NT2/D1 (cell line): ENCODE results near the gene WSB2.
A peak's percentile ranks its signal among the peaks of the same experiment; 100 is the strongest.

Experiments
- DNase-seq: peaks from one replicate; pipeline ENCODE4 v3.0.0-alpha.2; 2011; ENCODE audit warnings: low read depth, low spot score
- H3K27me3 ChIP-seq: 2 replicates; pipeline ENCODE4 v1.6.0; 2011; ENCODE audit warnings: mild to moderate bottlenecking; ENCODE audit not compliant: insufficient read length, insufficient read depth
- H3K36me3 ChIP-seq: 2 replicates; pipeline ENCODE4 v1.6.1; 2011; ENCODE audit warnings: mild to moderate bottlenecking, low read length, mixed read lengths; ENCODE audit not compliant: insufficient read depth, insufficient read length
- H3K4me1 ChIP-seq: 2 replicates; pipeline ENCODE4 v1.5.1; 2011; ENCODE audit not compliant: insufficient read depth, insufficient read length
- H3K4me3 ChIP-seq: 2 replicates; pipeline ENCODE4 v1.5.1; 2011; ENCODE audit warnings: low read depth; ENCODE audit not compliant: insufficient read length
- H3K9ac ChIP-seq: 2 replicates; pipeline ENCODE4 v1.6.0; 2011; ENCODE audit warnings: low read depth; ENCODE audit not compliant: insufficient read length
- H3K9me3 ChIP-seq: 2 replicates; pipeline ENCODE4 v1.5.1; 2011; ENCODE audit warnings: mild to moderate bottlenecking, low read length; ENCODE audit not compliant: insufficient read depth
- SUZ12 ChIP-seq: IDR thresholded peaks from 2 replicates; pipeline ENCODE4 v1.6.1; 2011; ENCODE audit not compliant: insufficient read length, insufficient read depth; ENCODE audit errors: extremely low read depth
- YY1 ChIP-seq: IDR thresholded peaks from 2 replicates; pipeline ENCODE4 v1.6.1; 2011; ENCODE audit not compliant: insufficient read length, insufficient read depth
- ZNF274 ChIP-seq: IDR thresholded peaks from 2 replicates; pipeline ENCODE4 v1.6.1; 2011; ENCODE audit warnings: mild to moderate bottlenecking, low read depth, low read length

Gene WSB2

GRCh38 chr12:118061011-118061872 lies at the start of gene WSB2:
WSB2 (minus strand) TSS chr12:118061179; CDS start chr12:118061048, 131 bp downstream.
- H3K4me3 ChIP-seq, result peak within 1 kb of the TSS; percentile 89
- TF ChIP-seq SUZ12 (no peak), YY1 (no peak), ZNF274 (no peak)
- H3K27me3 ChIP-seq, result no peaks in the 10 kb centered on the region
- H3K36me3 ChIP-seq, result peaks cover 5% of the 10 kb centered on the region
- no peaks in the 10 kb centered on the region for H3K4me1 ChIP-seq
- H3K9me3 ChIP-seq, result no peaks in the 10 kb centered on the region
- H3K9ac ChIP-seq, result peak within 1 kb of the TSS; percentile 97
- no peak for DNase-seq

- no peaks in the 10 kb centered on the region for H3K9me3 ChIP-seq
- DNase-seq, result no peak
- no peak overlapping the region for H3K4me3 ChIP-seq
- peaks cover 5% of the 10 kb centered on the region for H3K4me1 ChIP-seq
- TF ChIP-seq YY1 (no peak), SUZ12 (no peak), ZNF274 (no peak)
- H3K27me3 ChIP-seq, result no peaks in the 10 kb centered on the region
- no peaks in the 10 kb centered on the region for H3K36me3 ChIP-seq
- no peak overlapping the region for H3K9ac ChIP-seq
Measured at GRCh38 chr12:118109088-118109487, 48.1 kb upstream of the WSB2 start.

DNA sequence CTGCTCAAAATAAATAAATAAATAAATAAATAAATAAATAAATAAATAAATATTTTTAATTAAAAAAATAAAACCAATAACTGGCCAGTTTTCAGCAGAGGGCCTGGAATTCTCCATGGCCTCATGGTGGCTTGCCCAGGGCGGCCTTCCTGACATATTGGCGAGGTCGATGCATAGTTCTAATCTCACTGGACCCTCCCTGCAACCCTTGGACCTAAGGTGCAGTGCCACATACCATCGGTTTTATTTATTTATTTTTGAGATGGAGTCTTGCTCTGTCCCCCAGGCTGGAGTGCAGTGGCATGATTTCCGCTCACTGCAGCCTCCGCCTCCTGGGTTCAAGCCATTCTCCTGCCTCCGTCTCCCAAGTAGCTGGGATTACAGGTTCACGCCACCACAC lies 46.7 kb upstream of the WSB2 start:
- H3K4me1 ChIP-seq, result peaks cover 5% of the 10 kb centered on the region

DNA sequence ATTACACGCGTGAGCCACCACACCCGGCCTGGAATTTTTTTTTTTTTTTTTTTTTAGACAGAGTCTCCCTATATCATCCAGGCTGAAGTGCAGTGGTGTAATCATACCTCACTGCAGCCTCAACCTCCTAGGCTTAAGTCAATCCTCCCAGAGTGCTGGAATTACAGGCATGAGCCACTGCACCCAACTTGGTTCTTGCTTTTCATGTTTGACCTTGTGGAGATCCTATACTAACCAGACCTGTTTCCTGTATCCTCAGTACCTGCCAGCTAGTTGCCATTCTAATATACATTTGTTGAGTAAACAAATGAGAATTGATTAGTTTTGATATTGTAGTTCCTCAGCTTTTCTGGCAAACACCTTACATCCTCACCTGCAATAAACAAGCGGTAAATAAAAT lies 46.0 kb upstream of the WSB2 start:
- H3K9ac ChIP-seq, result no peak overlapping the region

More for the DNA sequence above, 46.7 kb upstream of the WSB2 start:
- Histone ChIP-seq H3K27me3 (no peaks in the 10 kb centered on the region), H3K9ac (no peak overlapping the region), H3K9me3 (no peaks in the 10 kb centered on the region), H3K4me3 (no peak overlapping the region), H3K36me3 (no peaks in the 10 kb centered on the region)
- DNase-seq, result no peak
- no peak for TF ChIP-seq SUZ12
- TF ChIP-seq YY1, result no peak
- TF ChIP-seq ZNF274, result no peak

GRCh38 chr12:118103601-118104382 lies 42.8 kb upstream of the WSB2 start, which contains the start of gene VSIG10:
VSIG10 (minus strand) TSS chr12:118104011; CDS start chr12:118103671, 340 bp downstream.
- Histone ChIP-seq H3K36me3 (peaks cover 6% of the 10 kb centered on the region), H3K4me1 (peaks cover 12% of the 10 kb centered on the region), H3K9ac (peak within 1 kb of the TSS; percentile 99), H3K27me3 (no peaks in the 10 kb centered on the region), H3K4me3 (peak within 1 kb of the TSS; percentile 90), H3K9me3 (no peaks in the 10 kb centered on the region)
- peak; percentile 43 for DNase-seq
- no peak for TF ChIP-seq SUZ12

More for the DNA sequence above, 46.0 kb upstream of the WSB2 start:
- peaks cover 7% of the 10 kb centered on the region for H3K4me1 ChIP-seq
- H3K27me3 ChIP-seq, result no peaks in the 10 kb centered on the region
- DNase-seq, result no peak
- H3K9me3 ChIP-seq, result no peaks in the 10 kb centered on the region
- TF ChIP-seq ZNF274 (no peak), YY1 (no peak)
- H3K36me3 ChIP-seq, result no peaks in the 10 kb centered on the region
- H3K4me3 ChIP-seq, result no peak overlapping the region

- no peak for DNase-seq
- TF ChIP-seq YY1, result no peak
- TF ChIP-seq ZNF274, result no peak
- TF ChIP-seq SUZ12, result no peak
- no peaks in the 10 kb centered on the region for H3K9me3 ChIP-seq
- H3K4me1 ChIP-seq, result peaks cover 12% of the 10 kb centered on the region
- peak overlapping the region; percentile 90 for H3K4me3 ChIP-seq
- peaks cover 6% of the 10 kb centered on the region for H3K36me3 ChIP-seq
- H3K27me3 ChIP-seq, result no peaks in the 10 kb centered on the region
- H3K9ac ChIP-seq, result peak overlapping the region; percentile 99
Measured at GRCh38 chr12:118103201-118103600, 42.2 kb upstream of the WSB2 start.

DNA sequence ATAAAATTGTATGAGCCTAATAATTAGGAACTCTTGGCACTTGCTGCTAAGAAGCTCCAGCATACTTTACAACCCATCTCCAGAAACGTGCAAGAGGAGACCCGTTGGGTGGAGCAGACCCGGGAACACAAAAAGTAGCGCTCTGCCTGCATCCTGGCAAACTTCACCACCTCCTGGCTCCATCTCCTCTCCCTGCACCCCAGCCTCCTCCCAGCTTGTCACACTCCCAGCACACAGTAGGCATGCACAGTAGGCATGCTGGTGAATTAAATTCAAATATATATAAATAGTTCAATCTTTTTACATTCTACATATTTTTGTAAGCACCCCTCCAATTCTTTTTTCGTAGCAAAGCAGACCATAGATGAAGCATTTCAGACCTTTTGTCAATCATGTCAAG lies 41.6 kb upstream of the WSB2 start:
- no peak for DNase-seq
- peaks cover 6% of the 10 kb centered on the region for H3K36me3 ChIP-seq
- peaks cover 10% of the 10 kb centered on the region for H3K4me1 ChIP-seq
- TF ChIP-seq YY1, result no peak
- no peak for TF ChIP-seq ZNF274
- TF ChIP-seq SUZ12, result no peak
- peak overlapping the region; percentile 90 for H3K4me3 ChIP-seq
- H3K27me3 ChIP-seq, result no peaks in the 10 kb centered on the region
- peak overlapping the region; percentile 99 for H3K9ac ChIP-seq
- no peaks in the 10 kb centered on the region for H3K9me3 ChIP-seq
